GM23338 (cell line): ENCODE results near the gene PPP1R7. TPM values are rescaled to one million over a fixed set of nuclear protein-coding genes. Genes with fewer than 3 reads are reported as not detected.

Experiments used
- ATAC-seq: fragments of 200-7000 bp; cut with Tn5 transposase; 3 replicates; pipeline ENCODE4 v1.9.1; 2020
- DNase-seq: peaks from one replicate; pipeline ENCODE4 v3.0.0-alpha.2; 2015; ENCODE audit warnings: low spot score
- H2AFZ ChIP-seq: fragments of 200-600 bp; sonication (generic); 2 replicates; pipeline ENCODE4 v1.8.0; 2016; ENCODE audit warnings: antibody characterized with exemption, mild to moderate bottlenecking, moderate library complexity
- H3F3A ChIP-seq: fragments of 200-600 bp; sonication (generic); replicated peaks from 2 replicates; pipeline ENCODE4 v1.8.0; 2017; ENCODE audit warnings: antibody characterized with exemption, mixed run types, low read depth
- H3K27ac ChIP-seq: fragments of 200-600 bp; sonication (generic); 2 replicates; pipeline ENCODE4 v1.6.1; 2016; ENCODE audit warnings: low read depth
- H3K27me3 ChIP-seq: fragments of 200-600 bp; sonication (generic); 2 replicates; pipeline ENCODE4 v1.8.0; 2016; ENCODE audit warnings: mild to moderate bottlenecking, mixed run types, moderate library complexity; ENCODE audit not compliant: insufficient read depth
- H3K36me3 ChIP-seq: fragments of 200-600 bp; sonication (generic); 2 replicates; pipeline ENCODE4 v1.8.0; 2016; ENCODE audit warnings: mild to moderate bottlenecking; ENCODE audit not compliant: insufficient read depth
- H3K4me1 ChIP-seq: fragments of 200-600 bp; sonication (generic); 2 replicates; pipeline ENCODE4 v1.8.0; 2016; ENCODE audit warnings: mild to moderate bottlenecking, moderate library complexity; ENCODE audit not compliant: insufficient read depth
- H3K4me2 ChIP-seq: fragments of 200-600 bp; sonication (generic); 2 replicates; pipeline ENCODE4 v1.7.1; 2017; ENCODE audit warnings: mixed run types
- H3K4me3 ChIP-seq: fragments of 200-600 bp; sonication (generic); 2 replicates; pipeline ENCODE4 v1.6.1; 2016; ENCODE audit warnings: mixed run types
- H3K79me2 ChIP-seq: fragments of 200-600 bp; sonication (generic); replicated peaks from 2 replicates; pipeline ENCODE4 v1.8.0; 2017; ENCODE audit warnings: mild to moderate bottlenecking; ENCODE audit not compliant: insufficient read depth
- H3K9me2 ChIP-seq: fragments of 200-600 bp; sonication (generic); 2 replicates; pipeline ENCODE4 v1.8.0; 2017; ENCODE audit not compliant: insufficient read depth
- H4K20me1 ChIP-seq: fragments of 200-600 bp; sonication (generic); replicated peaks from 2 replicates; pipeline ENCODE4 v1.8.0; 2017; ENCODE audit warnings: mild to moderate bottlenecking; ENCODE audit not compliant: insufficient read depth
- H3K27ac Mint-ChIP-seq: 2 replicates; pipeline ENCODE4 v1.8.0; 2020; ENCODE audit warnings: inconsistent platforms, mild to moderate bottlenecking, moderate library complexity, mixed read lengths
- H3K27me3 Mint-ChIP-seq: 3 replicates; pipeline ENCODE4 v1.8.0; 2022; ENCODE audit warnings: low read depth, mild to moderate bottlenecking, moderate library complexity, mixed read lengths, inconsistent platforms; ENCODE audit not compliant: insufficient read depth, poor library complexity
- H3K36me3 Mint-ChIP-seq: 3 replicates; pipeline ENCODE4 v1.8.0; 2021; ENCODE audit warnings: low read depth, mild to moderate bottlenecking, inconsistent platforms, moderate library complexity, mixed read lengths
- H3K4me1 Mint-ChIP-seq: 3 replicates; pipeline ENCODE4 v1.8.0; 2020; ENCODE audit warnings: mild to moderate bottlenecking, inconsistent platforms, mixed read lengths
- H3K4me3 Mint-ChIP-seq: 3 replicates; pipeline ENCODE4 v1.8.0; 2021; ENCODE audit warnings: moderate library complexity, mild to moderate bottlenecking, inconsistent platforms, mixed read lengths
- H3K9me3 Mint-ChIP-seq: 3 replicates; pipeline ENCODE4 v1.8.0; 2020; ENCODE audit warnings: moderate library complexity, mild to moderate bottlenecking, inconsistent platforms, mixed read lengths
- CREB1 ChIP-seq: fragments of 250-450 bp; sonication (Bioruptor Pico); IDR thresholded peaks from 2 replicates; pipeline ENCODE4 v1.5.0; 2020; ENCODE audit warnings: low read depth, mild to moderate bottlenecking, moderate library complexity
- CTCF ChIP-seq, 2 experiments: fragments of 200-600 bp in 1 of 2; sonication (generic) in 1 of 2; conservative IDR thresholded peaks; 2 replicates each; pipeline versions ENCODE4 v1.5.1 to v1.6.1; 2016 to 2017; ENCODE audit warnings: antibody characterized with exemption in 2 of 2, low read depth in 2 of 2, mild to moderate bottlenecking in 2 of 2, moderate library complexity in 1 of 2
- EZH2 ChIP-seq: fragments of 200-600 bp; sonication (generic); IDR thresholded peaks from one replicate; pipeline ENCODE4 v1.8.0; 2017; ENCODE audit warnings: antibody characterized with exemption, mild to moderate bottlenecking, low read depth; ENCODE audit not compliant: unreplicated experiment
- EZH2phosphoT487 ChIP-seq: fragments of 200-600 bp; sonication (generic); IDR thresholded peaks from one replicate; pipeline ENCODE4 v1.8.1; 2018; ENCODE audit warnings: antibody characterized with exemption; ENCODE audit not compliant: unreplicated experiment
- NANOG ChIP-seq: IDR thresholded peaks from 2 replicates; pipeline ENCODE4 v1.6.1; 2016; ENCODE audit warnings: antibody characterized with exemption, borderline replicate concordance
- STAT1 ChIP-seq: IDR thresholded peaks from one replicate; pipeline ENCODE4 v1.6.1; 2016; ENCODE audit warnings: antibody characterized with exemption; ENCODE audit not compliant: unreplicated experiment
- ZNF114 ChIP-seq: fragments of 250-450 bp; sonication (Bioruptor Pico); IDR thresholded peaks from 2 replicates; pipeline ENCODE4 v1.5.0; 2020; ENCODE audit warnings: mild to moderate bottlenecking, moderate library complexity
- ZNF331 ChIP-seq: fragments of 250-450 bp; sonication (Bioruptor Pico); IDR thresholded peaks from 2 replicates; pipeline ENCODE4 v1.5.0; 2020; ENCODE audit warnings: low read depth, mild to moderate bottlenecking, moderate library complexity
- polyA plus RNA-seq: library from polyadenylated mRNA; unstranded; fragments of >200 nt; fragmentation: Nextera tagmentation; extraction: Ambion mirVana; gene quantifications from 2 replicates; pipeline ENCODE4 v1.2.1, GENCODE V29; 2016
- total RNA-seq: library from RNA; depleted of rRNA; stranded (reverse); fragments of >200 nt; shearing (Covaris generic); gene quantifications from 2 replicates; pipeline ENCODE4 v1.2.3, GENCODE V29; 2014
- TF ChIP-seq, protein P1 (sequence below): IDR thresholded peaks from one replicate; pipeline ENCODE4 v1.6.1; 2018; ENCODE audit warnings: antibody characterized with exemption; ENCODE audit not compliant: unreplicated experiment
- TF ChIP-seq, protein P2 (sequence below): fragments of 250-450 bp; sonication (Bioruptor Pico); IDR thresholded peaks from 2 replicates; pipeline ENCODE4 v1.5.0; 2020; ENCODE audit warnings: mild to moderate bottlenecking, moderate library complexity

PPP1R7 gene
- total and polyA plus RNA-seq, 2 experiments from 2014 or later = 48.2 to 94.3 TPM

GRCh38 chr2:241130316-241130715 is 20.0 kb upstream of the PPP1R7 start:
- ATAC-seq = no peak
- H3F3A ChIP-seq = no peaks in the 10 kb centered on the region
- H3K4me1 ChIP-seq = no peaks in the 10 kb centered on the region
- no peaks in the 10 kb centered on the region for H3K79me2 ChIP-seq
- Mint-ChIP-seq H3K4me3 (no peak overlapping the region), H3K27me3 (no peaks in the 10 kb centered on the region), H3K9me3 (no peaks in the 10 kb centered on the region), H3K4me1 (no peaks in the 10 kb centered on the region), H3K27ac (no peak overlapping the region), H3K36me3 (peaks cover 33% of the 10 kb centered on the region)
- no peaks in the 10 kb centered on the region for H3K27me3 ChIP-seq
- no peaks in the 10 kb centered on the region for H3K9me2 ChIP-seq
- no peak overlapping the region for H2AFZ ChIP-seq
- no peaks in the 10 kb centered on the region for H4K20me1 ChIP-seq
- no peak for DNase-seq
- H3K27ac ChIP-seq = no peak overlapping the region
- peaks cover 4% of the 10 kb centered on the region; the same call in 1 of the 2 replicates for H3K36me3 ChIP-seq
- no peak overlapping the region for H3K4me3 ChIP-seq
- no peak for TF ChIP-seq STAT1
- no peak for TF ChIP-seq NANOG
- TF ChIP-seq CREB1 = no peak
- no peak for TF ChIP-seq CTCF (conservative IDR thresholded peaks at IDR 0.05; ENCODE audit: low read depth in 2 of 2)
- H3K4me2 ChIP-seq = no peak overlapping the region

DNA sequence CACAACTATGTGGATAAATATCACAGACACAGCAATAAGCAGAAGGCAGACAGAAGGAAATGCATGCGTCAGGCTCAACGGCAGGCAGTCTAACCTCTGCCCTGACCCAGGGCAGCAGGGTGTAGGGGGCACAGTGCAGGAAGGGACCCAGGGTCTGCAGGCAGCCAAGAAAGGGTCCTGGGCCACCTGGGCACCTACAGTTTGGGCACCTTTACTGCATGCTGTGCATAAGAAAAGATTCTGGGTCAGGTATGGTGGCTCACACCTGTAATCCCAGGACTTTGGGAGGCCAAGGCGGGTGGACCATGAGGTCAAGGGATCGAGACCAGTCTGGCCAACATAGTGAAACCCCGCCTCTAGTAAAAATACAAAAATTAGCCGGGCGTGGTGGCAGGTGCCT is 18.7 kb upstream of the PPP1R7 start:
- H3K9me3 Mint-ChIP-seq = no peaks in the 10 kb centered on the region
- peaks cover 4% of the 10 kb centered on the region for H3K36me3 ChIP-seq
- H3K4me2 ChIP-seq = no peak overlapping the region
- H3K4me3 ChIP-seq = no peak overlapping the region
- no peaks in the 10 kb centered on the region for H4K20me1 ChIP-seq
- H3K79me2 ChIP-seq = no peaks in the 10 kb centered on the region
- no peak overlapping the region for H3K4me3 Mint-ChIP-seq
- no peaks in the 10 kb centered on the region for H3F3A ChIP-seq
- DNase-seq (no peak), ATAC-seq (no peak)
- H3K36me3 Mint-ChIP-seq = peaks cover 36% of the 10 kb centered on the region
- no peaks in the 10 kb centered on the region for H3K27me3 Mint-ChIP-seq
- no peaks in the 10 kb centered on the region for H3K9me2 ChIP-seq
- H3K27ac ChIP-seq = no peak overlapping the region
- no peaks in the 10 kb centered on the region for H3K4me1 Mint-ChIP-seq
- H3K4me1 ChIP-seq = no peaks in the 10 kb centered on the region
- H2AFZ ChIP-seq = no peak overlapping the region
- H3K27ac Mint-ChIP-seq = no peak overlapping the region
- no peaks in the 10 kb centered on the region for H3K27me3 ChIP-seq
- TF ChIP-seq CREB1 = no peak
- no peak for TF ChIP-seq ZNF114 (CRISPR knock-in tag)
- TF ChIP-seq NANOG = no peak
- no peak for TF ChIP-seq ZNF331
- TF ChIP-seq, protein P1, sequence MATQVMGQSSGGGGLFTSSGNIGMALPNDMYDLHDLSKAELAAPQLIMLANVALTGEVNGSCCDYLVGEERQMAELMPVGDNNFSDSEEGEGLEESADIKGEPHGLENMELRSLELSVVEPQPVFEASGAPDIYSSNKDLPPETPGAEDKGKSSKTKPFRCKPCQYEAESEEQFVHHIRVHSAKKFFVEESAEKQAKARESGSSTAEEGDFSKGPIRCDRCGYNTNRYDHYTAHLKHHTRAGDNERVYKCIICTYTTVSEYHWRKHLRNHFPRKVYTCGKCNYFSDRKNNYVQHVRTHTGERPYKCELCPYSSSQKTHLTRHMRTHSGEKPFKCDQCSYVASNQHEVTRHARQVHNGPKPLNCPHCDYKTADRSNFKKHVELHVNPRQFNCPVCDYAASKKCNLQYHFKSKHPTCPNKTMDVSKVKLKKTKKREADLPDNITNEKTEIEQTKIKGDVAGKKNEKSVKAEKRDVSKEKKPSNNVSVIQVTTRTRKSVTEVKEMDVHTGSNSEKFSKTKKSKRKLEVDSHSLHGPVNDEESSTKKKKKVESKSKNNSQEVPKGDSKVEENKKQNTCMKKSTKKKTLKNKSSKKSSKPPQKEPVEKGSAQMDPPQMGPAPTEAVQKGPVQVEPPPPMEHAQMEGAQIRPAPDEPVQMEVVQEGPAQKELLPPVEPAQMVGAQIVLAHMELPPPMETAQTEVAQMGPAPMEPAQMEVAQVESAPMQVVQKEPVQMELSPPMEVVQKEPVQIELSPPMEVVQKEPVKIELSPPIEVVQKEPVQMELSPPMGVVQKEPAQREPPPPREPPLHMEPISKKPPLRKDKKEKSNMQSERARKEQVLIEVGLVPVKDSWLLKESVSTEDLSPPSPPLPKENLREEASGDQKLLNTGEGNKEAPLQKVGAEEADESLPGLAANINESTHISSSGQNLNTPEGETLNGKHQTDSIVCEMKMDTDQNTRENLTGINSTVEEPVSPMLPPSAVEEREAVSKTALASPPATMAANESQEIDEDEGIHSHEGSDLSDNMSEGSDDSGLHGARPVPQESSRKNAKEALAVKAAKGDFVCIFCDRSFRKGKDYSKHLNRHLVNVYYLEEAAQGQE = no peak
- no peak for TF ChIP-seq EZH2
- TF ChIP-seq EZH2phosphoT487 = no peak
- TF ChIP-seq, protein P2, sequence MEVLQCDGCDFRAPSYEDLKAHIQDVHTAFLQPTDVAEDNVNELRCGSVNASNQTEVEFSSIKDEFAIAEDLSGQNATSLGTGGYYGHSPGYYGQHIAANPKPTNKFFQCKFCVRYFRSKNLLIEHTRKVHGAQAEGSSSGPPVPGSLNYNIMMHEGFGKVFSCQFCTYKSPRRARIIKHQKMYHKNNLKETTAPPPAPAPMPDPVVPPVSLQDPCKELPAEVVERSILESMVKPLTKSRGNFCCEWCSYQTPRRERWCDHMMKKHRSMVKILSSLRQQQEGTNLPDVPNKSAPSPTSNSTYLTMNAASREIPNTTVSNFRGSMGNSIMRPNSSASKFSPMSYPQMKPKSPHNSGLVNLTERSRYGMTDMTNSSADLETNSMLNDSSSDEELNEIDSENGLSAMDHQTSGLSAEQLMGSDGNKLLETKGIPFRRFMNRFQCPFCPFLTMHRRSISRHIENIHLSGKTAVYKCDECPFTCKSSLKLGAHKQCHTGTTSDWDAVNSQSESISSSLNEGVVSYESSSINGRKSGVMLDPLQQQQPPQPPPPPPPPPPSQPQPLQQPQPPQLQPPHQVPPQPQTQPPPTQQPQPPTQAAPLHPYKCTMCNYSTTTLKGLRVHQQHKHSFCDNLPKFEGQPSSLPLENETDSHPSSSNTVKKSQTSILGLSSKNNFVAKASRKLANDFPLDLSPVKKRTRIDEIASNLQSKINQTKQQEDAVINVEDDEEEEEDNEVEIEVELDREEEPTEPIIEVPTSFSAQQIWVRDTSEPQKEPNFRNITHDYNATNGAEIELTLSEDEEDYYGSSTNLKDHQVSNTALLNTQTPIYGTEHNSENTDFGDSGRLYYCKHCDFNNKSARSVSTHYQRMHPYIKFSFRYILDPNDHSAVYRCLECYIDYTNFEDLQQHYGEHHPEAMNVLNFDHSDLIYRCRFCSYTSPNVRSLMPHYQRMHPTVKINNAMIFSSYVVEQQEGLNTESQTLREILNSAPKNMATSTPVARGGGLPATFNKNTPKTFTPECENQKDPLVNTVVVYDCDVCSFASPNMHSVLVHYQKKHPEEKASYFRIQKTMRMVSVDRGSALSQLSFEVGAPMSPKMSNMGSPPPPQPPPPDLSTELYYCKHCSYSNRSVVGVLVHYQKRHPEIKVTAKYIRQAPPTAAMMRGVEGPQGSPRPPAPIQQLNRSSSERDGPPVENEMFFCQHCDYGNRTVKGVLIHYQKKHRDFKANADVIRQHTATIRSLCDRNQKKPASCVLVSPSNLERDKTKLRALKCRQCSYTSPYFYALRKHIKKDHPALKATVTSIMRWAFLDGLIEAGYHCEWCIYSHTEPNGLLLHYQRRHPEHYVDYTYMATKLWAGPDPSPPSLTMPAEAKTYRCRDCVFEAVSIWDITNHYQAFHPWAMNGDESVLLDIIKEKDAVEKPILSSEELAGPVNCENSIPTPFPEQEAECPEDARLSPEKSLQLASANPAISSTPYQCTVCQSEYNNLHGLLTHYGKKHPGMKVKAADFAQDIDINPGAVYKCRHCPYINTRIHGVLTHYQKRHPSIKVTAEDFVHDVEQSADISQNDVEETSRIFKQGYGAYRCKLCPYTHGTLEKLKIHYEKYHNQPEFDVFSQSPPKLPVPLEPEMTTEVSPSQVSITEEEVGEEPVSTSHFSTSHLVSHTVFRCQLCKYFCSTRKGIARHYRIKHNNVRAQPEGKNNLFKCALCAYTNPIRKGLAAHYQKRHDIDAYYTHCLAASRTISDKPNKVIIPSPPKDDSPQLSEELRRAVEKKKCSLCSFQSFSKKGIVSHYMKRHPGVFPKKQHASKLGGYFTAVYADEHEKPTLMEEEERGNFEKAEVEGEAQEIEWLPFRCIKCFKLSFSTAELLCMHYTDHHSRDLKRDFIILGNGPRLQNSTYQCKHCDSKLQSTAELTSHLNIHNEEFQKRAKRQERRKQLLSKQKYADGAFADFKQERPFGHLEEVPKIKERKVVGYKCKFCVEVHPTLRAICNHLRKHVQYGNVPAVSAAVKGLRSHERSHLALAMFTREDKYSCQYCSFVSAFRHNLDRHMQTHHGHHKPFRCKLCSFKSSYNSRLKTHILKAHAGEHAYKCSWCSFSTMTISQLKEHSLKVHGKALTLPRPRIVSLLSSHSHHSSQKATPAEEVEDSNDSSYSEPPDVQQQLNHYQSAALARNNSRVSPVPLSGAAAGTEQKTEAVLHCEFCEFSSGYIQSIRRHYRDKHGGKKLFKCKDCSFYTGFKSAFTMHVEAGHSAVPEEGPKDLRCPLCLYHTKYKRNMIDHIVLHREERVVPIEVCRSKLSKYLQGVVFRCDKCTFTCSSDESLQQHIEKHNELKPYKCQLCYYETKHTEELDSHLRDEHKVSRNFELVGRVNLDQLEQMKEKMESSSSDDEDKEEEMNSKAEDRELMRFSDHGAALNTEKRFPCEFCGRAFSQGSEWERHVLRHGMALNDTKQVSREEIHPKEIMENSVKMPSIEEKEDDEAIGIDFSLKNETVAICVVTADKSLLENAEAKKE (CRISPR knock-in tag) = no peak
